Measurements from ENCODE around the gene EBF4. TPM values are rescaled to one million over a fixed set of nuclear protein-coding genes. Genes with fewer than 3 reads are reported as not detected.
A peak's percentile ranks its signal among the peaks of the same experiment; 100 is the strongest.

The EBF4 gene
- total and polyA plus RNA-seq, 2 of the 8 experiments (the other 6 are each of a cell fraction or from before 2014, with no cell fraction given): 1.2 to 2.9 TPM

DNA sequence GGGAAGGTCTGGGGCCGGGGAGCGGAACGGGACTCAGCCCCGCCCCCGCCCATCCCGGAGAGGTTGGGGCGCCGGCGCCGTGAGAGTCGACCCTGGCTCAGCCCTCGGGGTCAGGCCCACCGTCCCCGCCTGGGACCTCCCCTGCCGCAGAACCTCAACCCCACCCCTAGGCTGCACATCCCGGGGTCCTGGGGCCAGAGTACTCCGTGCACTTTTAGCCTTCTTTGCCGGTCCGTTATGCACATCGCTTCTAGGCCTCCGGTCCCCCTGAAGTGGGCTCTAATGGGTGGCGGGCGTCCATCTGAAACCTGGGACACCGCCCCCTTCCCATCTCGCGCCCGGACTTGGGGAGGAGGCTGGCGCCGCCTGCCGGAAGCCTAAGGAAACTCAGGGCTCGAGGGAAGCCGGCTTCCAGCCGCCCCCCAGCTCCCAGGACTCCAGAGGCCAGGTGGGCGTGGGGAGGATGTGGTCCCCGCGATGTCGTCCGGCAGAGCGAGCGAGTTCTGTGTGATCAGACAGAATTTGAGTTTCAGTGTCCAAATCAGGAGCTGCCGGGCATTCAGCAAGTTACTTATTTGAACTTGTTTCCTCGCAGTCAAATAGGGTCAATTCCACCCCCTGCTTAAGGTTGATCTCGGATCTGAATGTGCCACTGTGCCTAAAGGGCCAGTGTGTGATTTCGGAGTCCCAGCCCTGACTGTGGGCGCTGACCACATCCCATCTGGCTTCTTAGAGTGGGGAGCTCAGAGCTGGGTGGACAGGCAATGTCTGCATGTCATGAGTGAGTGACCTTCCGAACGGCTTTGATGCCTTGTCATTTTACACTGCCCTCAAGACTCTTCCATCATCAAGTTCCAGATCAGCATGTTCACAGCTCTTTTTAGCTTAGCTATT lies 60.2 kb downstream of the EBF4 start (continued):
- TF ChIP-seq PHF8 (conservative IDR thresholded peaks at IDR 0.05; ENCODE audit: low read depth, low read length) (no peak), RFX5 (IDR thresholded peaks at IDR 0.05; ENCODE audit: borderline replicate concordance, low read depth, low read length) (no peak), YY1 (IDR thresholded peaks at IDR 0.05; ENCODE audit: low read depth, low read length) (0 out of 2 replicates have a peak, but pooled peaks have one; percentile 54), CBX5 (IDR thresholded peaks at IDR 0.05; ENCODE audit: low read depth, low read length) (no peak), RAD21 (IDR thresholded peaks at IDR 0.05 in 1 of 2, conservative IDR thresholded peaks at IDR 0.05 in 1 of 2; ENCODE audit: low read depth in 2 of 2, low read length in 2 of 2) (peak; percentile 71 to 84), CREB1 (IDR thresholded peaks at IDR 0.05) (0 out of 2 replicates have a peak, but pooled peaks have one; percentile 9), BACH1 (IDR thresholded peaks at IDR 0.05; ENCODE audit: low read length) (0 out of 2 replicates have a peak, but pooled peaks have one; percentile 7), SIN3A (conservative IDR thresholded peaks at IDR 0.05 in 1 of 2, IDR thresholded peaks at IDR 0.05 in 1 of 2; ENCODE audit: low read depth in 1 of 2, low read length in 2 of 2) (0 out of 4 replicates have a peak, but pooled peaks of 1 of the 2 experiments have one; percentile 42), SP1 (IDR thresholded peaks at IDR 0.05; ENCODE audit: low read depth, low read length) (no peak), RBBP5 (IDR thresholded peaks at IDR 0.05; ENCODE audit: borderline replicate concordance, low read depth, low read length) (no peak), TAF7 (optimal IDR thresholded peaks at IDR 0.05; ENCODE audit: borderline replicate concordance, low read depth, low read length) (no peak), TCF12 (IDR thresholded peaks at IDR 0.05; ENCODE audit: low read depth, low read length) (no peak)
- TF ChIP-seq, protein P1, sequence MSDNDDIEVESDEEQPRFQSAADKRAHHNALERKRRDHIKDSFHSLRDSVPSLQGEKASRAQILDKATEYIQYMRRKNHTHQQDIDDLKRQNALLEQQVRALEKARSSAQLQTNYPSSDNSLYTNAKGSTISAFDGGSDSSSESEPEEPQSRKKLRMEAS (IDR thresholded peaks at IDR 0.05): no peak
- TF ChIP-seq, protein P2, sequence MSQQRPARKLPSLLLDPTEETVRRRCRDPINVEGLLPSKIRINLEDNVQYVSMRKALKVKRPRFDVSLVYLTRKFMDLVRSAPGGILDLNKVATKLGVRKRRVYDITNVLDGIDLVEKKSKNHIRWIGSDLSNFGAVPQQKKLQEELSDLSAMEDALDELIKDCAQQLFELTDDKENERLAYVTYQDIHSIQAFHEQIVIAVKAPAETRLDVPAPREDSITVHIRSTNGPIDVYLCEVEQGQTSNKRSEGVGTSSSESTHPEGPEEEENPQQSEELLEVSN (IDR thresholded peaks at IDR 0.05): no peak

Measured in H1 (cell line).